GM19240 (cell line): ENCODE measurements around the gene FADS1.

Experiments
- DNase-seq: peaks from one replicate; pipeline ENCODE4 v3.0.0; 2011; ENCODE audit warnings: low spot score; ENCODE audit not compliant: insufficient read length

The FADS1 gene

DNA sequence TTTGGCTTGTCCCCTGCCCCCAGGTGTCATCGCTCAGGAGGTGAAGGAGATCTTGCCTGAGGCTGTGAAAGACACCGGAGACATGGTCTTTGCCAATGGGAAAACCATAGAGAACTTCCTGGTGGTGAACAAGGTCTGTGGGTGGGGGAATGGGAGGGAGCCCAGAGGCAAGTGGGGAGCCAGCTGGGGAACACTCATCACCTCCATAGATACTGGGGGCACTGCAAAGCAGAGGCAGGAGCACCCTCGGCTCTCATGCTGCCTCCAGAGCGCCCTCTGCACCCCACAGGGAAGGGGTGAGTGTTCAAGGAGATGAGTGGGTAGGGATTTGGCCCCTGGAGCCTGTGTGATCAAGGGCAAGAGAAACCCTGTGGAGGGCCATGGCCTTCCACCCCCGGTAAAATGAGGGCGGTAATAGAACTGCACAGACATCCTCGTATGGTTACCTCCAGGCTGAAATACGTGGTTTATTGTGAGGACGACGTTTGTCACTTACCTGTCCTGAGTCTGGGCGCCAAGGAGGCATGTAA lies 38.4 kb downstream of the FADS1 start:
- no peak for DNase-seq

DNA sequence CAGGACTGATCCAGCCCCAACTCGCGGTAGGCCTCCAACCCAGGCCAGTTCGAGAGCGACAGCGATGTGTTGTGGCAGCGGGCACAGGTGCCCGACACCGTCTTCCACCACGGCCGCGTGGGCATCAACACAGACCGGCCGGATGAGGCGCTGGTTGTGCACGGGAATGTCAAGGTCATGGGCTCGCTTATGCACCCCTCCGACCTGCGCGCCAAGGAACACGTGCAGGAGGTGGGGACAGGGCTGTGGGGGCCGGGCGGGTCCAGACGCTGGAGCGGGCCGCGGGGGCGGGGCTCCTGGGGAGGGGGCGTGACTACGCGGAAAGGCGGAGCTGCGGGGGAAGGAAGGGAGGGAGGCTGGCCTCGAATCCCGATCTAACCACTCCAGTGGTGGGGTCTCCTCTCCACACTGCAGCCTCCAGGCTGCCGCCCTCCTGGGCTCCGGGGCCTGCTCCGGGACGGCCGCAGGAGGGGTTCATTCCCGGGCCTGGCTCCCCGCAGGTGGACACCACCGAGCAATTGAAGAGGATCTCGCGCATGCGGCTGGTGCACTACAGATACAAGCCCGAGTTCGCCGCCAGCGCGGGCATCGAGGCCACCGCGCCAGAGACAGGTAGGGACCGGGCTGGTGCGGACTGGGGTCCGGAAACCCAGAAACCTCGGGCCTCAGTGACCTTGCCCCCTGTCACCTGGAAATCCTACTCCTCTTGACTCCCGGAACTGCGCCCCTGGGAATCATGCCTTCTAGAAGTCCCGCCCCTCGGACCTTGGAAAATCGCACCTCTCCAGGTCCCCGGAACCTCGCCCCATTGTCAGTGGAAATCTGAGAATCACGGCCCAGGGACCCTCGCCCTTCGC lies 39.3 kb downstream of the FADS1 start:
- DNase-seq: no peak

DNA sequence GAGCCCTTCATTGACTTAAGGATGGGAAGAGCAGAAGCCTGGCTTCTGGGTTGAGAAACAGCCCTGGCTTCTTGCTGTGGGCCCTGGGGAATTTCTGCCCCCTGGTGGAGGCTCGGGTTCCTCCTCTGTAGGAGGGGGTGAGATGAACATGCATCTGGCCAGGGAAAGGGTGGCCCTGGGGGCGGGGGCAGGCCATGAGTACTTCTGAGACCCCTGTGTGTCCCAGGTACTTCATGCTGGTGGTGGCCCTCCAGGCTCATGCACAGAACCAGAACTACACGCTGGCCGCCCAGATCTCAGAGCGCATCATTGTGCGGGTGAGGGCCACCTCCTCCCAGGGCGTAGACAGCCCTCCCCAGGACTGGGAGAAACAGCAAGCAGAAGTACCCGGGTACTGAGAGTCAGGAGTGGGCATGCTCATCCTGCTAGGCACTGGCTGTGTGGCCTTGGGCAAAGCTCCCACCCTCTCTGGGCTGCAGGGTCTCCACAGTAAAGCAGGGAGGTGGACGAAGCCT lies 40.2 kb downstream of the FADS1 start:
- peak; percentile 93 for DNase-seq

DNA sequence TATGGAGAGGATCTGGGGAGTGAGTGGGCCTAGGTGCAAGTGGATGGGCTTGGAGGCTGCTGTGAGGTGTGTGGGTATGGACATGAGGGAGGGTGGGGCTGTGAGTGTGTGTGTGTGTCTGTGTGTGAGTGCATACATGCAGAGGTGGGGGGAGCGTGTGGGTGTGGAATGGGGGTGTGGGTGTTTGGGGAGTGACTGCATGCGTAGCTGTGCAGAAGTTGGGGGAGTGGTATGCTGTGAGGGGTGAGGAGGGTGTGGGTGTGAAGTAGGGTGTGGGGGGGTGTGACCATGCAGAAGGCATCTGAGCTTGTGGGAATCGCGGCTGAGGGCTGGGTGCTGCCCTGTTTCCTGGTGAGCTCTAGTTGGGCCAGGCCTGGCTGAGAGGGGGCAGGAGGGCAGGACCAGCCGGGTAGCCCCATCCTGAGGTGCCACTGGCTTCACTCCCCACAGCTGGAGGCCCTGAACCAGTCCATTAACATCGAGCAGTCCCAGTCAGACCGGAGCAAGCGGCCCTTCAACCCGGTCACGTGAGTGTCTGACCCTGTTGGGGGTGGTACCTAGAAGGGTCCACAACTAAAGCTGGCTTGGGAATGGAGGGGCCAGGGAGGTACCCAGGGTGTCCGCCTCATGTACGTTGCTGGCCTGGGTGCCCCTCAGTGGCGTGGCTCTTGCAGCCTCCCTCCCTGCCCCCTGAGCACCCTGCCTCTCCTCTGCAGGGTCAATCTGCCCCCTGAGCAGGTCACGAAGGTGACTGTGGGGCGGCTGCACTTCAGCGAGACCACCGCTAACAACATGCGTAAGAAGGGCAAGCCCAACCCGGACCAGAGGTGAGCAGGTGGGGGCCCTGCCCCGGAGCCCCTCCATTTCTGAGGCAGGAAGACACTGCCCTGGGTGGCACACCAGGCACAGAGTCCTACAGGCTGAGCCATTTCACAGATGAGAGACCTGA lies 40.9 kb downstream of the FADS1 start:
- DNase-seq: no peak

DNA sequence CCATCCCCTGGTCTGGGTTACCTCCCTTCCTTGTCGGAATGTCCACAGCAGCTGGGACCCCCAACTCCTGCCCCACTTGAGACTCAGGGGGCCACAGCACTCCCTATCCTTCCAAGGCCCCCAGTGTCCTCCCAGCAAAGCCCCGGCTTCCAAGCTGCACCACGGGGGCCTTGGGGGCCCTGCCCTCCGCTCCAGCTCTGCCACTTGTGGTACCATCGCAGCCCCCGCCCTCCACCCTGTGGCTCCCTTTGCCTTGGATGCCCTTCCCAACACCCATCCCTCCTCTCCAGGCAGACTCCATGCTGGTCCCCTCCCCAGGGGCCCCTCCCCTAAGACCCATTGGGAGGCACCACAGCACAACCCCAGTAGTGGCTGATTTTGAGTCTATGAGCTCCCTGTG lies 41.7 kb downstream of the FADS1 start:
- no peak for DNase-seq

DNA sequence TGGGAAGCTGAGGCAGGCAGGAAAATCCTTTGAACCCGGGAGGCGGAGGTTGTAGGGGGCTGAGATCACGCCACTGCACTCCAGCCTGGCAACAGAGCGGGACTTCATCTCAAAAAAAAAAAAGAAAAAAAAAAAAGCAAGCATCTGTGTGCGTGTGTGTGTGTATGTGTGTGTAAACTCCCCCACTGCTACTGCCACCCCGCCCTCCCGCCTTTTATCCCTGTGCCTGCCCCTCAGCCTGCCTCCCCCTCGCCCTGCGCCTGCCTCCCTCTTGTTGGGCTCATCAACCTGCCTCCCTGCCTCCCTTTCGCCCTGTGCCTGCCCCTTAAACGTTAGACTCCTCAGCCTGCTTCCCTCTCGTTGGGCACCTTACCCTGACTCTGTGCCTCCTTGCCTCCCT lies 42.4 kb downstream of the FADS1 start:
- DNase-seq: no peak

DNA sequence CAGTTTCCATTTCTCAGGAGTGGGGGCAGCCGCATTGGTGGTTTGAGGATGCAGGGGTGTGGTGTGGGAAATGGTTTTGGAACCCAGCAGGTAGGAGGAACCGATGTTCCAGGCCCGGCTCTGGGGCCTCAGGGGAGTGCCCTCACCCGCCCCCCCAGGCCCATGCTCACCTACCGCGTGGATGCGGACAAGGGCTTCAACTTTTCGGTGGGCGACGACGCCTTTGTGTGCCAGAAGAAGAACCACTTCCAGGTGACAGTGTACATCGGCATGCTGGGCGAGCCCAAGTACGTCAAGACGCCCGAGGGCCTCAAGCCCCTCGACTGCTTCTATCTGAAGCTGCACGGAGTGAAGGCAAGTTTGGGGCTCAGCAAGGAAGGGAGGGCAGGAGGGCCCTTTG lies 43.0 kb downstream of the FADS1 start:
- DNase-seq: no peak

DNA sequence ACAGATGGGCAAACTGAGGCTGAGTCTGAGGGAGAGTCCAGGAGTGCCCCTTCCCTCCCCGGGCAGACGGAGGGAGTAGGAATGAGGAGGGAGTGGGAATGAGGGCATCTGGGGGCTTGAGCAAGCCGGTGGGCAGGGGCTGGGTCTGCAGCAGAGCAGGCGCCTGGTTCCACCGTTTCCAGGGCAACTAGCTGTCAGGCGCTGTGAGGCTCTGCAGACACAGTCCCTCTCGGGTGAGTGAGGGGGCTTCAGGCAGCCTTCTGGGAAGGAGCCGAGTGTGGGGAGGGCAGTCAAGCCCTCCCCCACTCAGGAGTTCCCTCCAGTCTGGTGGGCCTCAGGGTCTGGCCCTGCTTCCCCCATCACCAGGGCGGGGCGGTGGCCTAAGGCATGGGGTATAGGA lies 43.4 kb downstream of the FADS1 start:
- DNase-seq: no peak

DNA sequence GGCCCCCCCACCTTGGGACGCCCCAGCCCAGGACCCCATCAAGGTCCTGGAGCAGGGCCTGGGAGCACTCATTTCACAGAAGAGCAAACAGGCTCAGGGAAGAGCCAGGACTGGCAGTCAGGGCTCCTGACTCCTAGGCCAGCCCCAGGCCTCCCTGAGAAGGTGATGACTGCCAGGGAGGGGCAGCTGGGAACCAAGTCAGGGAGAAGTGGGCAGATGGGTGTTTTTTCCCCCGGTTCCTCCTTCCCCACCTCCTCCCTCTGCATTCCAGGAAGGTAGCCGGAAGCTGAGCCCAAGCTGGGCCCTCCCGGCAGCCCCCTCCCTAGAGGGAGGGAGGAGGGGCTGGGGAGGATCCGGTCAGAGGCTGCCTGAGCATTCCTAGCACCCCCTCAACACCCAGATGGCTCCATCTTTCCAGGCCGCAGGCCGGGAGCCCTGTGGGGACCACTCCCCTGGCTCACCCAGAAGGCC lies 44.8 kb downstream of the FADS1 start:
- no peak for DNase-seq

DNA sequence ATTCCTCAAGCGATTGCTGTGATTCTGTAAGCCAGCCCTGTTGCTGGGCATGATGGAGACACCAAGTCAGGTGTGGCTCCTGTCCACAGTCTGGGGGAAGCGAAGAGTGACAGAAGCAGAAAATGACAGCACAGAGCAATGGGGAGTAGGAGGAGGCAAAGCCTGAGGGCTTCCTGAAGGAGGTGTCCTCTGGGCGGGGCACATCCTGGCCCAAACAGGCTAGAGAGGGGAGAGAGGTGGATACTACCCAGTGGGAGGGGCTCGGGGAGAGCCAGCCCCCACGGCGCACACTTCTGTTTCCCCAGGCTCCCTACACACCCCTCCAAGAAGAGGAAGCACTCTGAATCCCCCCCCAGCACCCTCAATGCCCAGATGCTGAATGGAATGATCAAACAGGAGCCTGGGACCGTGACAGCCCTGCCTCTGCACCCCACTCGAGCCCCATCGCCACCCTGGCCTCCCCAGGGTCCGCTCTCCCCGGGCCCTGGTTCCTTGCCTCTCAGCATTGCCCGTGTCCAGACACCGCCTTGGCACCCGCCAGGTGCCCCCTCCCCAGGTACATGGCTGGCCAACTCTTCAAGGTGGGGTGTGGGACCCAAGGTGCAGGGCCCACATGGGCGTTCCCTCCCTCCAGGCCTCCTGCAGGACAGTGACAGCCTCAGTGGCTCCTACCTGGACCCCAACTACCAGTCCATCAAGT lies 45.5 kb downstream of the FADS1 start:
- DNase-seq: no peak

DNA sequence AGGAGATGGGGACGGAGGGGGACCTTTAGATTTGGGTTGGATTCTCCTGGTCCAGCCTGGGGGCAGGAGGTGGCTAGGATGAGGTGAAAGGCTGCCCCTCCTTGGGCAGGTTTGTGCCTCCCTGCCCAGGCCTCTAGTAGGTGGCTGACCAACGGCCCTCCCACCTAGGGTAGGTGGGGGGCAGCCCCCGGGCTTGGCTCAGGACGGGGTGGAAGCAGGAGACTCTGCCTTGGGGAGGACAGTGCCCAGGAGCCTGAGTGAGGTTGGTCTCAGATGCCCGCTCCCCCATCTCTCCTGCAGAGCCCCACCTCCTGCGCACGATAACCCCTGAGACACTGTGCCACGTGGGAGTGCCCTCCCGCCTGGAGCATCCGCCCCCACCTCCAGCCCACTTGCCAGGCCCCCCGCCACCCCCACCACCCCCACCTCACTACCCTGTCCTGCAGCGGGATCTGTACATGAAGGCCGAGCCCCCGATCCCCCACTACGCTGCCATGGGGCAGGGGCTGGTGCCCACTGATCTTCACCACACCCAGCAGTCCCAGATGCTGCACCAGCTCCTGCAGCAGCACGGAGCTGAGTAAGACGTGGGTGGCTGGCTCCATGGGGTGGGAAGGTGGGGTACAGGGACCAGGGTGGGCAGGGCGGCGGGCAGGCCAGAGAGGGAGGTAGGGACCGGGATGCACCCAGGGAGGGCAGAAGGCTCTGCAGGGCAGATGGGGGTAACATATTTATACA lies 46.7 kb downstream of the FADS1 start:
- DNase-seq: no peak

DNA sequence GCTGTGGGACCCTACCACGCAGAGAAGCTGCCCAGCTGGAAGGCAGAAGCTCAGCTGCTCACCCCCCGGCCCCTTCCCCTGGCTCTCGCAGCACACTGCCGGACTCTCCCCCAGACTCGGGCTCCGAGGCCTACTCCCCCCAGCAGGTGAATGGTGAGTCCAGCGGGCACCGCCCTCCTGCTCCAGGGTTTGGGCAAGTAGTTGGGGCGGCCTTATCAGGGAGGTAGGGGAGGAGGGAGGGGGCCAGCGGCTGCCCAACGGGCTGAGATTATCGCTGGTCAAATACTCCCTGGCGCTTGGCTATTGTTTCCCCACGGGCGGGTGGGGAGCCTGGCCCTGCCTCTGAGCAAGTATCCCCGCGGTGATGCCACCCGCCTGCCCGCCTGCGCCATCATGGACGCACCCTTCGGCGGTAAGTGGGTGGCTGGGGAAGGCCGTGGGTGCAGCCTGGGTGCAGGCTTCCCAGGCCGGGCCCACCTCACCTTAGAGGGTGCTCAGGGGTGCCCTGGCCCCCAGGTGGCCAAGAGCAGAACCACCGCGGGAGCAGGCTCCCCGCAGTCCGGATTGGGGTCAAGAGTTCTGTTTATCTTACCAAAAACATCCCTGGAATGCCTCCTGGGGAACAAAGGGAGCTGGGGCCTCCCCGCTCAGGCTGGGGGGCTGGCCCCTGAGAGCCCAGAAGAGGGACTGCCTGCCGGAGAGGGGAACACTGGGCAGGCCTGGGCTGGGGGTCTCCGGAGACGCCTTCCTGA lies 47.5 kb downstream of the FADS1 start:
- no peak for DNase-seq

DNA sequence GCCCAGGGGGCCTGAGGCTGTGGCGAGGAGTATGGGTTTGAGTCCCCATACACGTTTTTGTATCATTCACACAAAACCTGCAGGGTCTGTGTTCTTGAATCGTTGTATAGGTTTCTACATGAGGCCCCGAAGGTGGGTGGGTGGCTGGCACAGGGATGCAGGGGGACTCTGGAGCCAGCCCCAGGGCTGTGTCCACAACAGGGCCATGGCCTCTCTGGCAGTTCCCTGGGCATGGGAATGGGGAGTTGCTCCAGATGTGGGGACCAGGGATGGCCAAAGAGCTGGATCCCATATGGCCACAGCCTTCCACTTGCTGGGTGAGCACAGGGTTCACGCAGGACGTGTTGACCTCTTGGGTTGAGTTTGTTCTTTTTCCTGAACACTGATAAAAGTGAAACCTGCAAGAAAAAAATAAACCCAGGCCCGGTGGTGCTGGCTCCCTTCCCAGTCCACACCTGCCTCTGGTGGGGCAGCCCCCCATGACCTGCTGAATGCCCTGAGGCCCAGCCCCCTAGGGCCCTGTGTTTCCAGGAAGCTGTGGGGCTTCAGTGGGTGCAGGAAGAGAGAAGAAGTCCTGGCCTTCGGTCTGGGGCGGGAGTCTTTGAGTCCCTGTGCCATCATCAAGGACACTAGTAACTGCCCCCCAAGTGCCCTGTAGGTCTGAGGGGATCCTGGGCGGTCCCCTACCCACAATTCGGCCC lies 48.3 kb downstream of the FADS1 start:
- no peak for DNase-seq

DNA sequence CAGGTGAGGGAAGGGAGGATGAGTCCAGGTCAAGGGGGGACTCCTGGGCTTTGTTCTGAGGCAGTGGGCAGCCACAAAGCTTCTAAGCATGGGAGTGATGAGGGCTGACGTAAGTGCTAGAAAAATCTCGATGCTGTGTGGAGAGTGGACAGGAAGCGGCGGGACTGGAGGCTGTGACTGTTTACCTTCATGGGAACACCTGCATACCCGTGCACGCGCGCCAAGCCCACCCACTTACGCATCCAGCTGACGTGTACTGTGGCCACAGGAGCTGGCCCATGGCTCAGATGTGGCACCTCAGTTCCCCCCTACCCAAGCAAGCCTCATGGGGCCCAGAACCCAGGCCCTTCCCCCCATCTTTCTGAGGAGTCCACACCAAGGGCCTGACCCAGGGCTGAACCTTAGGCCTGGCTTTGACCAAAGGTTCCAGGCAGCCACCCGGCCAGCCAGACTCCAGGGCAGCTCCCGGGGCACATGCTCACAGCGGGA lies 50.4 kb downstream of the FADS1 start:
- DNase-seq: no peak

DNA sequence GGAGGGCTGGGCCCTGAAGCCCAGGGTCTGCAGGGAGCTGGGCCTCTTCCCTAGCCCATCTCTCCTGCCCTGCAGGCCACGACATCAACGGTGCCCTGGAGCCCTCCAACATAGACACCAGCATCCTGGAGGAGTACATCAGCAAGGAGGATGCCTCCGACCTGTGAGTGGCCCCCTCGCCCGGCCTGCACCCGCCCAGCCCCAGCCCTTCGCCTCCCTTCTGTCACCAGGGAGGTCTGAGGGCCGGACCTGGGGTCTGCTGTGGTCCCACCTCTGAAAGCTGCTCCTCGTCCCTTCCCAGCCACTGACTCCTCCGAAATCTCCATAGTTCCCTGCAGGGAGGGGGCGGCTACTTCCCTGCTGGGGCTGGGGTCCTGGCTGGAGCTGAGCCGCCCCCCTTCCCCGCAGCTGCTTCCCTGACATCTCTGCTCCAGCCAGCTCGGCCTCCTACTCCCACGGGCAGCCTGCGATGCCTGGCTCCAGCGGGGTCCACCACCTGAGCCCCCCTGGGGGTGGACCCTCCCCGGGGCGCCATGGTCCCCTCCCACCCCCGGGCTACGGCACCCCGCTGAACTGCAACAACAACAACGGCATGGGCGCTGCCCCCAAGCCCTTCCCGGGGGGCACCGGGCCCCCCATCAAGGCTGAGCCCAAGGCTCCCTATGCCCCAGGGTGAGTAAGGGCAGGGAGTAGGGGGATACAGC lies 51.1 kb downstream of the FADS1 start:
- DNase-seq: no peak

DNA sequence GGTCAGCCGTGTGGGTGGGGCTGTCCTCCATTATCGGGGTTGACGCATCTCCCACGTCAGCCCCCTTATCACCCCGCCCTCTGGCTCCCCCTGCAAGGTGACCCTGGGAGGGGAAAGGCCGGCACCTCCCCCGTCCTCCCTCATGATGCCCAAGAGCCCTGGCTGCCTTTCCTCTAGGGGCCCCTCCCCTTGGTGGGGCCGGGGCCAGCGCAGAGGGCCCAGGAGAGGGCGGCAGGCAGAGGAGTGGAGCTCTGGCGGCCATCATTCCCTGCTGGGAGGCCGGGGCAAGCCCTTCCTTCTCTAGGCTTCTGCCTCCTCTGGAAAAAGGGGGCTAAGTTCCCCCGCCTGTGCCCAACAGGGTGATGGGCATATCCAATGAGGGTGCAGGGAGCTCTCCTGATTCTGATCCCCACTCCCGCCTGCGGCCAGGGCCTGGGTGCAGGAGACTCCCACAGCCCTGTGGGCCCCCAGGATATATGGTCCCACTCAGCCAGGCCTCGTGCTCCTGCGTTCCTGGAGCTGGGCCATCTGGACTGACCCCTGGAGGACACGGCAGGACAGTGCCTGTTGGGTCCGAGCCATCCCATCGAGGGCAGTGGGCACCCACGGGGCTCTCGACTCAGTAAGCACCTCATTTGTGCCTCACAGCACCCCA lies 52.1 kb downstream of the FADS1 start:
- no peak for DNase-seq

DNA sequence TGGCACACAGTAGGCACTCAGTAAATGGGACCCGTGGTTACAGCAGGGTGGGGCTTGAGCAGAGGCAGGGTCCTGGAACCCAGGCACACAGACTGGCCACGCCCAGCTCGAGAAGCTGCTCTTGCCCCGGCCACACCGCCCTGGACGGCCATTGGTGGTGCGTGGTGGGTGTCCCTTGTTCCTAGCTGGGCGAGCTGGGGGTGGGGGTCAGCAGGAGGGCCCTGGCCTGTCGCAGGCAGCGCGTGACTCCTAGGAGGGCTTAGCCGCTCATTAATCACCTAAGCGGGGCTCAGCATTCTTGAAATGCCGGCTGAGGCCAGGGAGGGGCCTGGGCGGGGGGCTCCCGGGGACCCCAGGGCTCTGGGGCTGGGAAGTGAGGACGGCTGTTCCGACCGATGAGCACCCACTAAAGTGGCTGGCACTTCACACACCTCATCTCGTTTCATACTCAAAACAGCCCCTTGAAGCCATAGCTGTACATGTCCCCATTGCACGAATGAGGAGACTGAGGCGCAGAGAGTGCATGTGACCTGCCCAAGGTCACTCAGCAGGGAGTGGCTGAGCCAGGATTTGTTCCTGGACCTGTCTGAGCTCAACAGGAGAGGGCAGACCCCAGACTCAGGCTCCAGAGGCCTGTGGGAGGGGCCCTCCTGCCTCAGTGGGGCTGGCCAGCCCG lies 52.7 kb downstream of the FADS1 start:
- DNase-seq: no peak
